22Rv1 (cell line): Measurements from ENCODE around the gene COMT.

Experiments used
- CTCF ChIP-seq: fragments of 450-650 bp; IDR thresholded peaks from 2 replicates; pipeline ENCODE4 v1.5.1; 2017; ENCODE audit warnings: mild to moderate bottlenecking
- ZFX ChIP-seq: fragments of 450-650 bp; IDR thresholded peaks from 2 replicates; pipeline ENCODE4 v1.6.1; 2017; ENCODE audit warnings: antibody characterized with exemption, borderline replicate concordance

- TF ChIP-seq CTCF (no peak), ZFX (no peak)
Measured at GRCh38 chr22:19904935-19905334, 36.6 kb upstream of the COMT start.
